B cell (primary cell): ENCODE measurements around the gene KCNK2. TPM values are rescaled to one million over a fixed set of nuclear protein-coding genes. Genes with fewer than 3 reads are reported as not detected.

ENCODE experiments used
- ATAC-seq: fragments of 200-7000 bp; cut with Tn5 transposase; one replicate; pipeline ENCODE4 v1.10.0; 2021; ENCODE audit warnings: low read depth, mild to moderate bottlenecking, moderate number of reproducible peaks, moderate library complexity
- CTCF ChIA-PET: fragments of 350-600 bp; sonication (Branson Sonifier 250); formaldehyde crosslinking; loops from one replicate; lab custom pipeline; 2021; ENCODE audit warnings: antibody characterized with exemption, inconsistent platforms; lab: Charles Lee
- POLR2A ChIA-PET: fragments of 350-600 bp; sonication (Branson Sonifier 250); formaldehyde crosslinking; loops from one replicate; lab custom pipeline; 2021; ENCODE audit warnings: antibody characterized with exemption; lab: Charles Lee
- DNase-seq: peaks from one replicate; pipeline ENCODE4 v3.0.0; 2013
- H2AFZ ChIP-seq: 2 replicates; pipeline ENCODE4 v1.6.1; 2012; ENCODE audit warnings: mild to moderate bottlenecking, low read depth, low read length; ENCODE audit not compliant: insufficient read depth, poor library complexity, severe bottlenecking
- H3K27ac ChIP-seq, 2 donors: 1 replicate in 1 of 2; 2 replicates in 1 of 2; pipeline ENCODE4 v1.5.1; 2012 to 2013; ENCODE audit warnings: low read length in 2 of 2, mild to moderate bottlenecking in 2 of 2, moderate library complexity in 1 of 2
- H3K27me3 ChIP-seq, 4 experiments: fragments of 200-600 bp in 1 of 4; sonication (generic) in 1 of 4; replicated peaks in 1 of 4; 1 replicate in 2 of 4; 2 replicates in 2 of 4; pipeline versions ENCODE4 v1.6.1 to v1.7.0; 2013 to 2016; ENCODE audit warnings: low read length in 3 of 4, mild to moderate bottlenecking in 2 of 4, mixed read lengths in 1 of 4, moderate library complexity in 1 of 4; ENCODE audit not compliant: insufficient read depth in 4 of 4, control insufficient read depth in 3 of 4; ENCODE audit errors: control extremely low read depth in 1 of 4
- H3K36me3 ChIP-seq, 2 experiments: replicated peaks in 1 of 2; 1 replicate in 1 of 2; 2 replicates in 1 of 2; pipeline versions ENCODE4 v1.6.1 to v1.7.1; 2013; ENCODE audit warnings: low read length in 1 of 2; ENCODE audit not compliant: insufficient read depth in 2 of 2, control insufficient read depth in 1 of 2; ENCODE audit errors: control extremely low read depth in 1 of 2, extremely low read depth in 1 of 2
- H3K4me1 ChIP-seq, 2 donors: fragments of 200-600 bp in 1 of 2; sonication (generic) in 1 of 2; 1 replicate in 1 of 2; 2 replicates in 1 of 2; pipeline versions ENCODE4 v1.5.1 to v1.6.1; 2013 to 2017; ENCODE audit warnings: low read length in 2 of 2; ENCODE audit not compliant: control insufficient read depth in 2 of 2, insufficient read depth in 2 of 2
- H3K4me2 ChIP-seq: replicated peaks from 2 replicates; pipeline ENCODE3; 2012; ENCODE audit warnings: mild to moderate bottlenecking, low read depth, low read length; ENCODE audit not compliant: poor library complexity, severe bottlenecking
- H3K4me3 ChIP-seq, 5 experiments: fragments of 200-600 bp in 1 of 5; sonication (generic) in 1 of 5; 1 replicate in 3 of 5; 2 replicates in 2 of 5; pipeline versions ENCODE4 v1.5.1 to v1.7.0; 2011 to 2016; ENCODE audit warnings: low read length in 4 of 5, mild to moderate bottlenecking in 4 of 5, low read depth in 2 of 5, control low read depth in 1 of 5, moderate library complexity in 1 of 5; ENCODE audit not compliant: insufficient read depth in 1 of 5; ENCODE audit errors: control extremely low read depth in 1 of 5, extremely low read depth in 1 of 5
- H3K79me2 ChIP-seq: fragments of 200-600 bp; sonication (generic); one replicate; pipeline ENCODE4 v1.6.0; 2016; ENCODE audit warnings: low read length; ENCODE audit not compliant: control insufficient read depth, insufficient read depth
- H3K9ac ChIP-seq: fragments of 200-600 bp; sonication (generic); 2 replicates; pipeline ENCODE4 v1.6.1; 2017; ENCODE audit warnings: mild to moderate bottlenecking, low read length, moderate library complexity
- H3K9me3 ChIP-seq, 3 donors: one replicate each; pipeline versions ENCODE4 v1.6.1 to v1.7.1; 2013; ENCODE audit warnings: low read length in 2 of 3; ENCODE audit not compliant: control insufficient read depth in 2 of 3, insufficient read depth in 1 of 3; ENCODE audit errors: control extremely low read depth in 1 of 3
- H4K20me1 ChIP-seq: 2 replicates; pipeline ENCODE4 v1.6.0; 2012; ENCODE audit warnings: mild to moderate bottlenecking, low read length; ENCODE audit not compliant: insufficient read depth, control insufficient read depth, poor library complexity, severe bottlenecking
- H3K27ac Mint-ChIP-seq: one replicate; pipeline ENCODE4 v1.8.0; 2021; ENCODE audit warnings: mixed read lengths
- H3K27me3 Mint-ChIP-seq: one replicate; pipeline ENCODE4 v1.8.0; 2021; ENCODE audit warnings: mixed read lengths
- H3K4me1 Mint-ChIP-seq: one replicate; pipeline ENCODE4 v1.8.0; 2021; ENCODE audit warnings: mixed read lengths
- H3K4me3 Mint-ChIP-seq: one replicate; pipeline ENCODE4 v1.8.0; 2021; ENCODE audit warnings: mixed read lengths
- H3K9me3 Mint-ChIP-seq: one replicate; pipeline ENCODE4 v1.8.0; 2022; ENCODE audit warnings: mixed read lengths; ENCODE audit not compliant: insufficient read depth
- CTCF ChIP-seq: fragments of 200-600 bp; IDR thresholded peaks from one replicate; pipeline ENCODE4 v1.8.0; 2022; ENCODE audit warnings: antibody characterized with exemption, mild to moderate bottlenecking
- EZH2 ChIP-seq: IDR thresholded peaks from 2 replicates; pipeline ENCODE4 v1.6.1; 2012; ENCODE audit warnings: borderline replicate concordance, low read depth, mild to moderate bottlenecking, moderate library complexity, low read length; ENCODE audit not compliant: insufficient read depth, poor library complexity, severe bottlenecking
- WGBS: methylation state at CpG from one replicate; pipeline ENCODE4 v1.1.5; 2013; ENCODE audit warnings: missing lambda C conversion rate; ENCODE audit not compliant: insufficient coverage; 5-methylcytosine and 5-hydroxymethylcytosine counted together
- intact Hi-C: fragments of 100-400 bp; cut with micrococcal nuclease; formaldehyde crosslinking; loops from one replicate; pipeline ENCODE4 v1.10.0; 2022
- polyA plus RNA-seq: library from polyadenylated mRNA; depleted of rRNA; stranded (reverse); fragments of >200 nt; gene quantifications from 2 replicates; pipeline ENCODE4 v1.2.3, GENCODE V29; 2012
- total RNA-seq, 2 donors: library from RNA; stranded (reverse); fragments of 120-200 nt in 1 of 2; gene quantifications; 1 replicate in 1 of 2; 2 replicates in 1 of 2; pipeline versions ENCODE4 v1.2.3 to v1.2.4, GENCODE V29; 2013 to 2022

Gene KCNK2
- total and polyA plus RNA-seq, 2 donors (not counting 1 experiment from before 2014, with no cell fraction given): not detected

GRCh38 chr1:215243345-215244054 lies 161.0 kb downstream of the KCNK2 start:
- no peaks in the 10 kb centered on the region for H3K36me3 ChIP-seq
- no peak overlapping the region for H3K27ac ChIP-seq
- POLR2A ChIA-PET: no interaction called here
- Mint-ChIP-seq H3K4me3 (no peak overlapping the region), H3K9me3 (peaks cover 2% of the 10 kb centered on the region), H3K27me3 (no peaks in the 10 kb centered on the region), H3K4me1 (no peaks in the 10 kb centered on the region), H3K27ac (no peak overlapping the region)
- ATAC-seq: no peak
- CTCF ChIA-PET: no interaction called here
- DNase-seq: no peak
- H3K4me1 ChIP-seq: no peaks in the 10 kb centered on the region
- intact Hi-C loops: no loop called here
- no peak overlapping the region for H3K9ac ChIP-seq
- H3K4me2 ChIP-seq: no peak overlapping the region
- TF ChIP-seq EZH2: no peak
- TF ChIP-seq CTCF: no peak
- 34% methylated on average over 2 of the region's 4 CpGs for WGBS
- H2AFZ ChIP-seq: no peak overlapping the region
- no peaks in the 10 kb centered on the region for H3K27me3 ChIP-seq
- no peak overlapping the region for H3K4me3 ChIP-seq
- no peaks in the 10 kb centered on the region for H3K79me2 ChIP-seq
- H4K20me1 ChIP-seq: no peaks in the 10 kb centered on the region
- H3K9me3 ChIP-seq: no peaks in the 10 kb centered on the region

- no peak for TF ChIP-seq CTCF
- TF ChIP-seq EZH2: no peak
- Histone ChIP-seq H3K9me3 (no peaks in the 10 kb centered on the region), H2AFZ (no peak overlapping the region), H4K20me1 (no peaks in the 10 kb centered on the region), H3K9ac (no peak overlapping the region), H3K4me2 (no peak overlapping the region), H3K79me2 (no peaks in the 10 kb centered on the region), H3K36me3 (no peaks in the 10 kb centered on the region), H3K27me3 (no peaks in the 10 kb centered on the region), H3K4me3 (no peak overlapping the region), H3K4me1 (no peaks in the 10 kb centered on the region), H3K27ac (no peak overlapping the region)
- Mint-ChIP-seq H3K4me1 (no peaks in the 10 kb centered on the region), H3K4me3 (no peak overlapping the region), H3K27me3 (no peaks in the 10 kb centered on the region), H3K9me3 (no peaks in the 10 kb centered on the region), H3K27ac (no peak overlapping the region)
- intact Hi-C loops: no loop called here
- DNase-seq (no peak), ATAC-seq (no peak)
- CTCF ChIA-PET: no interaction called here
- POLR2A ChIA-PET: no interaction called here
- no CpG with 5 or more reads among the region's 2 CpGs for WGBS
Observed at GRCh38 chr1:215250913-215251312, 168.4 kb downstream of the KCNK2 start.
